ENCODE measurements around the gene QRICH1. TPM values are rescaled to one million over a fixed set of nuclear protein-coding genes. Genes with fewer than 3 reads are reported as not detected.

Gene QRICH1
- total and polyA plus RNA-seq, 2 of the 13 experiments (the other 11 are each of a cell fraction or from before 2014, with no cell fraction given): 52.6 to 102 TPM

DNA sequence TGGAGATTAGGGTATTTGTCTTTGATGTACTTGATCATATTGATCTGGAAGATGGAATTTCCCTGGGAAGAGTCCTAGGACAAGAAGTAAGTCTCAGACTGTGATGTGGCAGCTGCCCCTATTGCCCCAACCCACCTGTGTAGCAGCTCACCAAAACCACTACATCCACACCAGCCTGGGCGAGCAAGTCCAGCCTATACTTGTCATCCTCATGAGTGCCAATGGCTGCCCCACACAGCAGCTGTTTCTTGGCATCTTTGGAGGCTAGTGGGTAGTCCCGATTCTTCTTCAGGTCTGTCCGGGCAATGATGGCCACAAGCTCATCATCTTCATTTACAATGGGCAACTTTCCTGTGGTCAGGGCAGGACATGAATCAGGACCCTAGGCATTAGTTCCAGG is 67.3 kb downstream of the QRICH1 start:
- WGBS (ENCODE audit: low lambda C conversion rate): 100% methylated on average over 1 of the region's 3 CpGs
- Histone ChIP-seq H3K36me3 (replicated peaks in 1 of 2; ENCODE audit: control insufficient read depth in 1 of 2, insufficient read depth in 2 of 2, low read length in 2 of 2) (peaks cover 19 to 44% of the 10 kb centered on the region in 2 experiments), H4K20me1 (ENCODE audit: insufficient read depth, low read length) (no peaks in the 10 kb centered on the region), H3K27me3 (ENCODE audit: control insufficient read depth in 1 of 2, insufficient read depth in 2 of 2, low read length in 2 of 2) (no peaks in the 10 kb centered on the region; a peak in 1 of 5 replicates), H2AFZ (ENCODE audit: low read length) (no peak overlapping the region), H3K4me1 (ENCODE audit: insufficient read depth, low read length) (peaks cover 55% of the 10 kb centered on the region), H3K9me3 (ENCODE audit: low read length) (no peaks in the 10 kb centered on the region), H3K9ac (ENCODE audit: insufficient read depth, low read depth, low read length) (no peak overlapping the region), H3K27ac (ENCODE audit: extremely low read length, insufficient read depth, low read length) (no peak overlapping the region), H3K4me2 (ENCODE audit: low read depth, low read length) (no peak overlapping the region), H3K79me2 (ENCODE audit: insufficient read depth, low read length) (peaks cover 27% of the 10 kb centered on the region), H3K4me3 (replicated peaks in 1 of 3; ENCODE audit: insufficient read depth in 1 of 3, low read depth in 2 of 3, low read length in 3 of 3) (no peak overlapping the region)
- ATAC-seq (no peak), DNase-seq (ENCODE audit: low spot score) (no peak), FAIRE-seq (no peak)
- BruUV-seq (replicated peaks): no TSS peak
- POLR2A ChIA-PET: interaction anchor here (0.9 to 11.1 kb wide), 3 partner anchors 17 to 68 kb away, joined by 3 to 280 read pairs (median 3); partner anchors contain the start of genes QRICH1 and WDR6
- intact Hi-C loops (cut with micrococcal nuclease; ENCODE audit: unreplicated experiment): no loop called here
- CTCF ChIA-PET (ENCODE audit: low intra/inter-chr PET ratio, low total read pairs): no interaction called here
- in situ Hi-C loops (cut with HindIII; ENCODE audit: extremely low pct_ligation_motif_present, low pct_unique_long_range_greater_than_20kb): no loop called here
- peak; percentile 47; the same call in 1 of the 2 replicates for TF ChIP-seq ARNT2 (CRISPR knock-in tag; IDR thresholded peaks at IDR 0.05; ENCODE audit: low read depth)
- peak; percentile 74 for TF ChIP-seq RBM22 (optimal IDR thresholded peaks at IDR 0.05; ENCODE audit: low read length)
- TF ChIP-seq ZNF770 (CRISPR knock-in tag; IDR thresholded peaks at IDR 0.05): no peak
- TF ChIP-seq AGO2 (optimal IDR thresholded peaks at IDR 0.05; ENCODE audit: low read depth, low read length): peak; percentile 26

DNA sequence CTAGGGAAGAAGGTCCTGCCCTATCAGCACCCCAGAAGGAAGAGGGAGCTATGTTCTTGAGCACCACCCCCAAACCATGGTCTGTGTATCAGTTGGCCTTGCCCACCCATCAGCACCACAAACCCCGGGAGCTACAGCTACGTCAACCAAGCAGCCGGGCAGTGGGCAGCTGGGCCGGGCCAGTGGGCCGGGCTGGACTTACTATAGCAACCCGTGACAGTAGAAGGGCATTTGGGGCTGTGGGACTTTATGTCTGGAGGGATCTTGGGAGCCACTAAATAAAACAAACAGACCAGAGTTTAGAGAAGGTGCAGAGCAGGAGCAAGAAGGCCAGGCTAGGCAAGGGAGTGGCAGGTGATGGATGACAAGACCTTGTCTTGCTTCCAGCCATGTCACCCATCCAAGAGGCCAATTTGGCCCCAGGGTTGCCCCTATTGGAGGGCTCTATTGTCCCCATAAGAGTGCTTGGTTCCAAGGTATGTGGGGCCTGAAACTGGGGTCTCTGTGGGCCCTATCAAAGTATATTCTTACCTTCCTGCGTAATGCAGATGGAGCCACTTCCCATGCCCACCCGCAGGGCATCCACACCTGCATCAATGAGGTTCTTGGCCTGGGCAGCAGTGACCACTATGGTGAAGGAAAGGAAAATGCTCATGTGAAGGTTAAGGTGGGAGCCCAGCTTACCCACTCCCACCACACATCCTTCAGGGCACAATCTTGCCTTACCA is 67.9 kb downstream of the QRICH1 start:
- no peaks in the 10 kb centered on the region; a peak in 1 of 5 replicates for H3K27me3 ChIP-seq (ENCODE audit: control insufficient read depth in 1 of 2, insufficient read depth in 2 of 2, low read length in 2 of 2)
- no peak overlapping the region for H3K27ac ChIP-seq (ENCODE audit: extremely low read length, insufficient read depth, low read length)
- H3K4me2 ChIP-seq (ENCODE audit: low read depth, low read length): no peak overlapping the region
- ATAC-seq (no peak), DNase-seq (ENCODE audit: low spot score) (no peak), FAIRE-seq (no peak)
- ChIA-PET CTCF (ENCODE audit: low intra/inter-chr PET ratio, low total read pairs) (no interaction called here), POLR2A (interaction anchor here (0.9 to 11.1 kb wide), 3 partner anchors 16 to 68 kb away, joined by 3 to 280 read pairs (median 3); partner anchors contain the start of genes QRICH1 and WDR6)
- no peaks in the 10 kb centered on the region for H4K20me1 ChIP-seq (ENCODE audit: insufficient read depth, low read length)
- no peak overlapping the region for H2AFZ ChIP-seq (ENCODE audit: low read length)
- TF ChIP-seq NFE2L1 (CRISPR knock-in tag; IDR thresholded peaks at IDR 0.05; ENCODE audit: borderline replicate concordance): no peak
- TF ChIP-seq ZNF501 (CRISPR knock-in tag; IDR thresholded peaks at IDR 0.05): 0 out of 2 replicates have a peak, but pooled peaks have one; percentile 17
- no peak for TF ChIP-seq GFI1 (CRISPR knock-in tag; IDR thresholded peaks at IDR 0.05; ENCODE audit: borderline replicate concordance)
- TF ChIP-seq RBFOX2 (IDR thresholded peaks at IDR 0.05; ENCODE audit: low read depth, low read length): peak; percentile 58; the same call in 1 of the 2 replicates
- peak; percentile 45 for TF ChIP-seq RBM22 (optimal IDR thresholded peaks at IDR 0.05; ENCODE audit: low read length)
- TF ChIP-seq AGO2 (optimal IDR thresholded peaks at IDR 0.05; ENCODE audit: low read depth, low read length): peak; percentile 64
- TF ChIP-seq POLR2A (IDR thresholded peaks at IDR 0.05; ENCODE audit: insufficient read depth in 1 of 2, low read depth in 2 of 2, low read length in 2 of 2): peak in 1 of 2 experiments; percentile 51; a peak in 1 of 4 replicates
- 0 out of 2 replicates have a peak, but pooled peaks have one; percentile 26 for TF ChIP-seq DNMT1 (CRISPR knock-in tag; IDR thresholded peaks at IDR 0.05)
- no peak for TF ChIP-seq ZNF232 (CRISPR knock-in tag; IDR thresholded peaks at IDR 0.05; ENCODE audit: borderline replicate concordance)
- no peak for TF ChIP-seq ZNF563 (CRISPR knock-in tag; IDR thresholded peaks at IDR 0.05)
- no peak for TF ChIP-seq ZNF496 (CRISPR knock-in tag; IDR thresholded peaks at IDR 0.05; ENCODE audit: insufficient replicate concordance)
- 0 out of 2 replicates have a peak, but pooled peaks have one; percentile 1 for TF ChIP-seq POLR2AphosphoS5 (IDR thresholded peaks at IDR 0.05; ENCODE audit: low read depth, low read length)
- in situ Hi-C loops (cut with HindIII; ENCODE audit: extremely low pct_ligation_motif_present, low pct_unique_long_range_greater_than_20kb): no loop called here
- H3K4me3 ChIP-seq (replicated peaks in 1 of 3; ENCODE audit: insufficient read depth in 1 of 3, low read depth in 2 of 3, low read length in 3 of 3): no peak overlapping the region
- no peaks in the 10 kb centered on the region for H3K9me3 ChIP-seq (ENCODE audit: low read length)
- peaks cover 55% of the 10 kb centered on the region for H3K4me1 ChIP-seq (ENCODE audit: insufficient read depth, low read length)
- H3K9ac ChIP-seq (ENCODE audit: insufficient read depth, low read depth, low read length): no peak overlapping the region
- H3K36me3 ChIP-seq (replicated peaks in 1 of 2; ENCODE audit: control insufficient read depth in 1 of 2, insufficient read depth in 2 of 2, low read length in 2 of 2): peaks cover 18 to 39% of the 10 kb centered on the region in 2 experiments
- no TSS peak for BruUV-seq (replicated peaks)
- peaks cover 27% of the 10 kb centered on the region for H3K79me2 ChIP-seq (ENCODE audit: insufficient read depth, low read length)
- intact Hi-C loops (cut with micrococcal nuclease; ENCODE audit: unreplicated experiment): no loop called here
- 100% methylated on average over 8 of the region's 8 CpGs for WGBS (ENCODE audit: low lambda C conversion rate)

All from HepG2 (cell line).